Stimulated activated CD4-positive, alpha-beta T cell treated with anti-CD3 and anti-CD28 coated beads, Interleukin-4, amount 100 ng/mL, for 48 hours (primary cell): ENCODE data around the gene LSM6.

Experiments used
- DNase-seq, 2 donors: peaks; one replicate each; pipeline ENCODE4 v3.0.0-alpha.2; 2020; ENCODE audit warnings: low read depth in 2 of 2

Gene LSM6

DNA sequence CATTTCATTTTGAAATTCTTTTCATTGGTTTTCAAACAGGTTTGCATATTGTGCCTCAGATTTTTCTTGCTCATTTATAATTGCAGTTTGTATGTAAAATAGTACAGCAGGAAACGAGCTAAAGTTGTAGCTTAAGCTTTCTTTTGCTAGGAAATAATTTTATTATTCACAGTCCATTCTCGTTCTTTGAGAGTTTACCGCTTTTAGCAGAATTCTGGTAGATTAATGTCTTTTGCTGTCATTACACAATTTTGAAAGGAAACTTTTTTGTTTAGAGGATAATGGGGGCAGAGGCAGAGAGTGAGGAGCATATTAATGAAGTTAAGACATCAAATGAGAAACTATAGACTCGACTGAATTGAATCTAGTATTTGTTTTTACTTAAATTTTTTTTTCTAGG lies 10.5 kb downstream of the LSM6 start:
- no peak for DNase-seq

DNA sequence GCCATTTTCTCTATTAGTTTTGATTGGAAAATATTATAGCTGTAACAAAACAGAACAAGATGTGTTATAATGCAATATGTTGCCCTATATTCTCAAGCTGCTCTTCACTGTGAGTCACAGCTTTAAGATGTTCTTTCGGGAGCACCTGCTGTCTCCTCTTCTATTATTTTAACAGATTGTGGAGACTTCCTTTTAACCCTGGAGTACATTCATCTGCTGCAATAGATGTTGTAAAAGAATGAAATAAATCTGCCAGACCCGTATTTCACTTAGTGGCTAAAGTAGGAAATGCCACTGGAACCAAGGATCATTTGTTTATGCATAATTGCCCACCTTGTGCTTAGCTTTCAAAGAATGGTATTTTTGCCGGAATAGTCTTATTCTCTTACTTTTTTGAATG lies 11.1 kb downstream of the LSM6 start:
- DNase-seq = no peak

DNA sequence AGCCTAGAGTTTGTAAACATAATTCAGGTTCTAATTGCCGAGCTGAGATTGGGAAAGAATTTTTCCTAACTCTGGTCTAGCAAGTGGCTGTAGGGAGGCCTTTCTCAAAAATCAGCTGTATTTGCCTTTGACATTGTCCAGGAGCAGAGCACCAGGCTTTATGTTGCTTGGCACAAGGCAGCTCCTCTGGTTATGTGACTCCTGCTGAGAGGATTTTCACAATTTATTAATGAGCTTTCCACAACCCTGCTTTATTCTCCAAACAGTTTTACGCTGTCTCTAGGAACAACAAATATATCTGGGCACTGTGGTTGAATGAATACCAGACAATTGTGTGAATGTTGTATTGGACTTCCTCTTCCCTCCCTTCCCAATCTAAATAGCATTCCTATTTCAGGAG lies 14.9 kb downstream of the LSM6 start:
- DNase-seq = no peak

DNA sequence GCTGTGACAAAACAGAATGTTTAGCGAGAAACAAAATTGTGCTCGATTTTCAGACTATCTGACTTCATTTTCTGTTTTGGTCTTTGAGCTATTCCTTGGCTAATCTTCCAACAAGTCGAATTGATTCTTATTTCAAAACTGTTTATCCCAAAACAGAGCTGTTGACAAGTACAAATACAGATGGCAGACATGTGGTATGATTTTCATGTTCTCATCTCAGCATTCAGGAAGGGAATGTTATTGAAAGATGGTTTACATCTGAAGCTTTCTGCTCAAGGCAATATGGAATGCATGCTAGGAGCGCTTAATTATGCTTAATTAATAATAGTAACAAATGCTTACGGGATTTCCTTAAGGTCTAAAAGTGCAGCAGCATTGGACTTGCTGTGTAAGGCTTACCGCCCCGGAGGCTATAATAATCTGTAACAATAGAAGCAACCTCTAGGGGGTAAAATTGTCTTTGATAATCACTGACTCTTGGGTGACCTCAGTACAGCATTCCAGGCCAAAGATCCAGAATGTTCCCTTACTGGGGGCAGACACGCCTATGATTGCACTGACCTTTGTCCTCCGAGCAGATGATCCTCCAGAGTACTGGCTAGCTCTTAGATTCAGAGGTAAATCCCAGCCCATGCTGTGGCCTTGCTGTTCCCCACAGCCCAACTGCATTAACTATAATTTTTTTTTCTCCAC lies 16.4 kb downstream of the LSM6 start:
- DNase-seq = no peak

DNA sequence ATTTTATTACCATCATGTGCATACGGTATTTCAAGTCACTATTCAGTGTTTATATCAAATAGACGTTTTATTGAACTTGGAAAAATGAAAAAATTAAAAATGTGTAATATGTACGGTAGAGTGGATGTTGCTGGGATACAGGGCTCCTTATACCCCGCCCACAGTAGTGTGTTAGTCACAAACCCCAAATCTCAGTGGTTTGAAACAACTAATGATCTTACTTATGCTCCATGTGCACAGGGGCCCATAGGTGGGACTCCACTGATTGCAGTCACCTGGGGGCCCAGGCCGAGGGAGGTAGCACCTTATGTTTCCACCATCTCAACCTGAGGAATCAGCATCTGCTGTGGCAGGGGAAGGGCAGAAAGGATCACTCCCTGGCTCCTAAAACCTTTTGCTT lies 18.1 kb downstream of the LSM6 start:
- no peak for DNase-seq

DNA sequence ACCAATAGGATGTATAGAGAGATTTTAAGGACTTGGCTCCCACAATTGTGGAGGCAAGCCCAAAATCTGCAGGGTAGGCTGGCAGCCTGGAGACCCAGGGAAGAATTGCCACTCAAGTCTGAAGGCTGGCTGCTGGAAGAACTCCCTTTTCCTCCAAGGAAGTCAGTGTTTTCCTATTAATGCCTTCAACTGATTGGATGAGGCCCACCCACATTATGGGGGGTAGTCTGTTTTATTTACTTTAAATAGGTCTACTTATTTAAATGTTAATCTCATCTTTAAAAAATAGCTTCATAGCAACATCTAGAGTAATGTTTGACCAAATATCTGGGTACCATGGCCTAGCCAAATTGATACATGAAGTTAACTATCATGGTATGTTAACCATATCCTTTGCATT lies 18.7 kb downstream of the LSM6 start:
- no peak for DNase-seq

DNA sequence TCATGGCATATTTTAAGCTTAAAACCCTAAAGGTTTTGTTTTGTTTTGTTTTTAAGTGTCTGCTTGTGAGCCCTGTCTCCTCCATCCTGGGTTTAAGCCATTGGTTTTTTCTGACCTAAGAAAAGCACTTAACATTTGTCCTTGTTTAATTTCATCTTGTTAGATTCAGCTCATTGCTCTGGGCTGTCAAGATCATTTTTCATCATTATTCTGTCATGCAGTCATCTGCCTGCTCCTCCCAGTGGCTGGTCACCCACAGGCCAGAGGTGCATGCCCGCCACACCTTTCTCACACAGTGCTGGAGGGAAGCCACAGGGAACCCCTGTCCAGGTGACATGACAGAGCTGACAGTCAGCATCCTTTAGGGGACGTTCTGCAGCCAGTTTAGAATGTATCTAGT lies 27.1 kb downstream of the LSM6 start:
- DNase-seq = no peak

DNA sequence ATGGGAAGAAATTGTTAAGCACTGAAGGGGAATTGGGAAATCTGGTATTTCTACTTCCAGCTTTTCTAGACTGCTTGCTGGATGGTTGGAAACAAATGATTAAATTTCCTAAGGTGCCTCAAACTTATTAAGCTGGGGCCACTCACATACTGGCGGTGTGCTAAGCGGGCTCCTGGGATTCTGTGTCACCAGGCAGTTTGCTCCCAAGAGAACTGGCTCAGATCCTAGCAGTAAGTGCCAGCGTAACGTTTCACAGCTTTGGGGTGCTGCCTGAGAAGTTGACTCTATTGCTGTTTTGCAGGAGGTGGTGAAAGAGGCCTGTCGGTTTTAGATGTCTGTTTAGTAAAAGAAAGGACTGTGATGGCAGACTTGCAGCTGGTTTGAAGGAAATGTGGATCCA lies 31.9 kb downstream of the LSM6 start:
- no peak for DNase-seq

DNA sequence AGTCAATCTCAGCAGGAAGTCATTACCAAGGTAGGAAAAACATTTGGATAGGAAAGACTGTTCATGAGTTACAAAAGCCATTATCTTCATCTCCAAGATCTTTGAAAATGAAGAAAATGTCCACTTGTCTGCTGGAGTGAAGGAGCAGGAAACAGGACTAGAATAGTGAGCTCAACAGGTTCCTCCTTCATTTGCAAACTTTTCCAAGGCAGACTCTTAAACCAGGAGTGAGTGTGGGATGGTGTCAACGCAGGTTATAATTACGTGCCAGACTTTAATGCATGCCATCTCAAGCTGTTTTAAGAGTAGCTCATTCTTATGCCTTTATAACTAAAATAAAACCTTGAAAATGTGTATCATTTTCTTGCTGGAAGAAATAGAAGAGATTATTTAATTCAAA lies 35.4 kb downstream of the LSM6 start:
- no peak for DNase-seq

DNA sequence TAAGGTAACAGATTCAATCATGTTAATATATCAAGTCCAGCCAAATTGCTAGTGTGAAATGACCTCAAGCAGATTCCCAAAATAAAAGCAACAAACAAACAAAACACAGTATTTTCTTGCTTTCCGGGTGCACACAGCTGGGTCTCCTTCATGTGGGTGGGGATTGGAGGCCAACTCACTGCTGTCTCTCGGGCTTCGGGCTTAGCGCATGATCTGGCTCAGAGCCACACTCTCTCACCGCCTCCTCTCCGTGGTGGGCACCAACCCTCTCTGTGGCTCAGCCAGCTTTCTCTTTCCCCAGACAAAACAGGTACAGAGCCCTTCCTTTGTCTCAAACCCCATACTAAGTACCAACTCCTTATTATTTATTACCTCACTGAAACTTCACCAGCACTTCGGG lies 35.9 kb downstream of the LSM6 start:
- DNase-seq = no peak

DNA sequence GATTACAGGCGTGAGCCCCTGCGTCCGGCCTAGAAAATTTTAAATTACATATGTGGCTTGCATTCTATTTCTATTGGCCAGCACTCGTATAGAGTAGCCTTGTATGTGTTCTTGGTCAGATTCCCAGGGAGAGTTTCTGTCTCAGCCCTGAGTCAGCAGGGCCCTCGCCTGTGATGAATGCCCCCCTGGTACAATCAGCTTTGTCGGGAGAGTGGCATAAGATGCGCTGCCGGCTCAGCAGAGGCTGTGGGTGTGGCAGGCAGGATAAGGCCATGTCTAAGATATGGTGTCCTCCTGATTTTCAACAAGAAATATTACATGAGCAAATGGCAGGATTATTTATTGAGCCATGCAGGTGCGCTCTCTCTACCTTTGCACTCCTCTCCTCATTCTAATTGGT lies 37.3 kb downstream of the LSM6 start:
- no peak for DNase-seq

DNA sequence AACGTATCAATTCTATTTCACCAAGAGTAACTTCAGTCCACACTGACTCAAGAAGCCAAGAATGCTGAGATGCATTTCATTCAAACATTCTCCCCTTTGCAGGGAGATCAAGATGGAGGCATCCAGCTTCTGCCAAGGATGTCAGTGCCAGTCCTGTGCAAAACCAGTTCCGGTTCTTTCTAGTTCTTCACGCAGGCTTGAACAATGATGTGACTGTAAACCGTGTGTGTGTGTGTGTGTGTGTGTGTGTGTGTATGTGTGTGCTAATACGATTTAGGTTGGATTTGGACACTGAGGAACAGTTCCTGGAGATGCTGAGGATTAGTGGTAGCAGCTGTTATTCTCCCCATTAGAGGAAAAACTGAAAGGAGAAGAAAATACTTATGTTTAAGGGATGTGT lies 38.7 kb downstream of the LSM6 start, which contains the start of gene REELD1:
Gene REELD1, plus strand, starts transcription at position 301 of the 400 bp plus-strand sequence. CDS start 2,415 bp downstream, outside the sequence.
- no peak for DNase-seq

DNA sequence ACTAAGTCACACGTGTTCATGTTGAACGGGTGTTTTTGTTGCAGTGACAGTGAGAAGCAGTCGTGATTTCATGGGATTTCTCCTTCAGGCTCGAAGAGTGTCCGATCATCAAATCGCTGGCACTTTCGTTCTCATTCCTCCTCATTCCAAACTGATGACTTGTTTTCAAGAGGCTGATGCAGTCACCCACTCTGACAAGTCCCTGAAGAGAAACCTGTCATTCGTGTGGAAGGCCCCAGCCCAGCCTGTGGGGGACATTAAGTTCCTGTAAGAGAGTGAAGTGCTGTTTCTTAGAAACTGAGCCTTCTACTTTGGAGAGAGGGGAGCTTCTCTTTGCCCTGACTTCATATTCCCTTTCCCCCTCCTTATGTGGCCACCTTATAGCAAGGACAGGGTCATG lies 46.8 kb downstream of the LSM6 start:
- DNase-seq = no peak

DNA sequence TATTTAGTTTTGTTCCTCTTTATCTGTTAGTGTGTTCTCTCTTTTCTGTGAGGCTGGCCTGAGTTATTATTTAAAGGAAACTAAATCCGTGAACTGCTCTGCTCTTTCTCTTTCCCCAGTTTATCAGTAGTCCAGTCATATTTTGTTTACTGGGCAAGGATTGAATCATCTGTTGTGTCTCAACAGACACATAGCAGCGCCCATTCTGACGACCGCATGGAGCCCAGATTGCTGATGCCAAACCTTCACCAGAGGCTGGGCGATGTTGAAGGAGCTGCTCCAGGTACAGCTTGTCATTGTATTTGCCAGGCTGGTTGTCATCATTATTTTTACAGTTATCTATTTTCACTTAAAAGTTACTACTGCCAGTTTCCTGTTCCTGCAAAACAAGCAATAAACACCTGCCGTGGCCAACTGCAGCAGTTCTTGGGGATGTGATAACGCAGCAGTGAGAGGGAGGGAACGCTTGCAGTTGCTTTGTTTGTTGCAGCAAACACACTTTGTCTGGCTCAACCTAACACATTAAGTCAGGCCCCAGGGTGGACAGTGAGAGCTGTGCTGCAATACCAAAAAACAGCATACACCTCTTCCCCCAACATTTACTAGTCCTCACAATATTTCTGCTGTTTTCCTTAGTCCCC lies 48.9 kb downstream of the LSM6 start:
- no peak for DNase-seq

DNA sequence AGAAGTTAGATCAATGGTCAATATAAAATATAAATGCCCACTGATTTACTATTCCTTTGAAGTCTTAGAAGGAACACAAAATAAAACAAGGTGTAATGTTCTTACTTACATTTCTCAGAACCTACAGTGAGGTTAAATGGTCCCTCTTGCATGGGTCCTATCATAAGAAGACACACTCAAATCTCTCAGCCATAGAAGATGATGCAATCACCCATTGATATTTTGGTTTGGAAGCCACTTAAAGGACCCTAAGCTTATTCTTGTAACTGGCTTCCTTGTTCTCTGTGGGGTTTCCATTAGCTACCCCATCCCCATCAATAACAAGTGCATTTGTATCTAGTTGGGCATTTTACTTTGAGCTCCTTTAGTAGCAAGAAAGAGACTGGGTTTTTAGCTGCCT lies 53.9 kb downstream of the LSM6 start:
- no peak for DNase-seq

DNA sequence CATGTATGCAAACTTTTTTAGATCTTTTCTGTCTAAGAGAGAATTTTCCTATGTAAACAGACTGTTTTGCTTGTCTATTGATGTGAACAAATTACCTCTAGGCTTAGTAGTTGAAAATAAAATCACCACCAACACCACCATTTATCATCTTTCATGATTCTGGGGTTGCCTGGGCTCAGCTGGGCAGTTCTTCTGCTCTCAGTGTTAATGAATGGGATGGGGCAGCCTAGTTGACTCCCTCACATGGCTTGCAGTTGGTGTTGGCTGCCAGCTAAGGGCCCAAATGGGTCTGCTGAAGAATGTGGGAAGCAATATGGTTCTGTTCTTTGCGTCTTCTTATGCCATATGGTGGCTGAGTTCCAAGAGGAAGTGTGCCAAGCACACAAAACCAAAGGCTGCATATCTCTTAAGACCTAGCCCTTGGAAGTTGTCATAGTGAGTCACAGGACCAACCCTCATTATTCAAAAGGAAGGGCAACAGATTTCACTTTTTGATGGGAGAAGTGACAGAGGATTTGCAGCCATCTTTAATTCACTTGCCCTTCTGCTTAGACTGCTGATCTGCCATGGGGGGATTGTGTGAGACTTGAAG lies 56.7 kb downstream of the LSM6 start:
- no peak for DNase-seq

DNA sequence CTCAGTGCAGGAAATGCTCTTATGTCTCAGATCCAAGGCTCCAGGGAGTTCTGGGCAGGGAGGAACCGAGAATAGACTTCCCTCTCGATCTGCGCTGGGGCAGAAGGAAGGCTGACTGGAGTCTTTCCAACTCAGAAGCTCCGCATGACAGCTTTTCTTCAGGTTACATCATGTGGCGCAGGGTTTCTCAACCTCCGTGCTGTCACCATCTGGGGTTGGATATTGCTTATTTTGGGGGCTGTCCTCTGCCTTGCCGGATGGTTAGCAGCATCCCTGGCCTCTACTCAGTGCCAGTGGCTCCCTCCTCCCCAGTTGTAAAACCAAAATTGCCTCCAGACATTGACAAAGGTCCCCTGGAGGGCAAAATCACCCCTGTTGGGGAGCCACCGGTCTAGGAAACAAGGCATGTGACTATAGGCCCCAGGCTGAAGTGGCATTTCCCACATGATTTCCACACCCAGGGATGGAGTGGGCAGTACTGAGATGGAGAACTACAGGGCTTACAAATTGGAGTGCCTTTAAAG lies 60.2 kb downstream of the LSM6 start:
- no peak for DNase-seq

DNA sequence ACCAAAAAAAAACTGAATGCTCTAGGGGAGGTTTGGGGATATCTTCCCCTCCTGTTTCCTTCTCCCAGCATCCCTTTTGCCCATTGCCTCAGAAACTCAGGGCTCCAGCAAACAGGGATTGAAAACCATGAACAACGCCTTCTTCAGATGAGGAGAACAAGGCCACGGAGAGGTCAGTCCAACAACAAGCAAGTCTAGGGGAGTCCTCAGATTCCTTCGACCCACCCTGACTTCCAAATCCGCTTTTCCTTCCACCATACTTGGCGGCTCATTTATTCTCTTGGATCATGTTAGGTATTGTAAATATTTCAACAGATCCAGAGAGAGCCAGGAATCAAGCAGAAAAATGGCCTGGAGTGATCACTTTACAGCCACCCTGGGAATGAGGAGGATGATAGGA lies 60.7 kb downstream of the LSM6 start:
- DNase-seq = no peak

DNA sequence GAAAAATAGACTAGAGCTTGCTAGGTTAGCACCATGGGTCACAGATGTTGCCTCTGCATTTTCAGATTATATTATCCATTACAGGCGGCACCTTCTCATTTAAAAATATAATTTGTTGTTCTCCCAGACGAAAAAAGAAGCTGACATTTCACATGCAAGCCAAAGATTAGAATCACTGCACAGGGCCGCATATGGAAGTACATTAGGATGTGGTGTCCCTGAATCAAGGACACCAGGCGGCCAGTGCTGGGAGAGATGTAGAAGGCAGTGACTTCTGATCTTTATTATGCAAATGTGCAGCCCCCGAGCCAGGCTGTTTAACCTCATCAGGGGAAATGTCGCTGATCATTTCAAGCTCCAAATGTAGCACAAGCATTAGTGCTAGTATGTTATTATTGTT lies 61.6 kb downstream of the LSM6 start:
- DNase-seq = no peak

DNA sequence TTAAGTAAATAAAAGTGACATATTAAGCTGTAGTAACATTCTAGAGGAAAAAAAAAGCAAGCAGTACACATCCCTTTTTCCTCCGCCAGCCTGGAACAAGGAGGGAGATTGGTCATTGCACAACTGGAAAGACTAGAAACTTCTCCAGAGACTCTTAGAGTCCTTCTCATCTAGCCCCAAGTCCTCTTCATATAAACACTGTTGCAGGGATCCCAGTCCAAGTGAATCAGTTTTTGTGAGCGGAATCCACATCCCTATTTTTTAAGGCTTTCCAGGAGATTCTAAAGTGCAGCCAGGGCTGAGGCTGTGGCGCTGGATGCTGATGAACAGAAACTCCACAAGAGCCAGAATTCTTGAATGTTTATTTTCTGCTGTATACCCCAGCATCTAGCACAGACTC lies 62.6 kb downstream of the LSM6 start:
- DNase-seq = no peak
